NCI-H128 (cell line): ENCODE results near the gene PHB1.
"Not testable (repeated sequence)": the region's sequence is repeated elsewhere in the genome, so short reads cannot be mapped to it uniquely, and the experiment has no call there.

Experiments
- DNase-seq: peaks from one replicate; lab custom pipeline; 2025; ENCODE audit not compliant: unreplicated experiment; lab: John Stamatoyannopoulos, UW

PHB1 gene

DNA sequence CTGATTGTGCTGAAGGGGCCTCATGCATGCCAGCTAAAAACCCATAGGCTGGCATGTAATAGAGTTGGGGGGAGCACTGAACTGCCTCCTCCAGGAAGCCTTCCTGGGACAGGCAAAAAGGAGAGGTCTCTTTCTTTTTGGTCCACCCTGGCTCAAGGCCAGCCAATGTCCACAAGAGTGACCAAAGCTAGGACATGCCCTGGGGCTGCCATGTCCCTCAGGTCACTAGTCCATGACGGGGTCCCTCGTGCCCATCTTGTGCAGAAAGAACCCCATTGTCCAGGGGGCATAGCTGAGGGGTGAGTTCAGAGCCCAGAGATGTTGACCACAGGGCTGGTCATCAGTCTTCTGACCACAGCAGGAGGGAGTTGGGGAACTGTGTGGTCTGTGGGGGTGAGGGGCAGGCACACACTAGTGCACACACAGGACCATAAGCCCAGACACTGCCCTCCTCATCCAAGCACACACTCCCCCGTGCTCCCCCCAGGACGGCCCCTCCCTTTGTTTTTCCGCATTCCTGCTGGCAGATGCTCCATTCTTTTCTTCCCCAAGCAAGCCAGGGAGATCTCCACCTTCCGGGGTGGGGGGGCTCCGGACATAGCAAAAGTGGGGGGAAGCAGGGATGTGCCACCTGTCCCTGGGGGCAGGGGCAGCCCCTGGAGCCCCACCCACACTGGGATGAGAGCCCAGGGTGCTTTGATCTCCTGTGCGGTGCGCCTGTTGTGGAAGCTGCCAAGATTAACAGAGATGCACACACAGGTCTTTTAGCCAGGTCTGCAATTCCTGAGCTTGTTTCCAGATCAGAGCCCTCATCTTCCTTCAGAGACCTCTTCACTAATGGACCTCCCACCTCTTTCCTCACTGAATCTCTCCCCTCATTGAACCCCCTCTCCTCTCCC, 25.2 kb upstream of the PHB1 start:
- DNase-seq: no peak

- DNase-seq: no peak
Measured at GRCh38 chr17:49439305-49439672, 24.6 kb upstream of the PHB1 start.

GRCh38 chr17:49438436-49439278, 24.0 kb upstream of the PHB1 start:
- DNase-seq: no peak

DNA sequence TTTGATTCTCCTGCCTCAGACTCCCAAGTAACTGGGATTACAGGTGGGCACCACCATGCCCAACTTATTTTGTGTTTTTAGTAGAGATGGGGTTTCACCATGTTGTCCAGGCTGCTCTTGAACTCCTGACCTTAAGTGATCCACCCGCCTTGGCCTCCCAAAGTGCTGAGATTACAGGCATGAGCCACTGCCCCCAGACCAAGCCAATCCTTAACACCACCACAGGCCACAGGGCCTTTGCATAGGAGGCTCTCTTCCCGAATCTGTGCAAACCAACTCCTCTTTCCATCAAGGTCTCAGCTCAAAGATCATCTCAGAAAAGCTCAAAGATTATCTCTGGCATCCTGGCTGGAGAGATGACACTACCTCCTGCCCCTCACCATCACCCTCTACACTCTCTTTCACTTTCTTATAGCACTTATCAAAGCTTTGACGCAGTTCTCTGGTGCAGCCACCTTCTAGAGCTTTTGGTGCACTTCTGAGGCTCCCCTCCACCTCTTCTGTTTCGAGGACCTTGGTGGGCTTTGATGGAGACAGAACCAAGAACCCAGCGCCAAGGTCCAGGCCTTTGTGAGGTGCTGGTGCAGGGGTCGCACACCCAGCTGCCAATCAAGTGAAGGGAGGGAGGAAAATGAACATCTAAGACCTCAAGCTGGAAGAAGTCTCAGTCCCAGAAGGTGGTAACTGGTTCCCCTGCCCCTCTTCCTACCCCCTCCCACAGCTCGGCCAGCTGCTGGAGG, 23.2 kb upstream of the PHB1 start:
- DNase-seq: no peak

DNA sequence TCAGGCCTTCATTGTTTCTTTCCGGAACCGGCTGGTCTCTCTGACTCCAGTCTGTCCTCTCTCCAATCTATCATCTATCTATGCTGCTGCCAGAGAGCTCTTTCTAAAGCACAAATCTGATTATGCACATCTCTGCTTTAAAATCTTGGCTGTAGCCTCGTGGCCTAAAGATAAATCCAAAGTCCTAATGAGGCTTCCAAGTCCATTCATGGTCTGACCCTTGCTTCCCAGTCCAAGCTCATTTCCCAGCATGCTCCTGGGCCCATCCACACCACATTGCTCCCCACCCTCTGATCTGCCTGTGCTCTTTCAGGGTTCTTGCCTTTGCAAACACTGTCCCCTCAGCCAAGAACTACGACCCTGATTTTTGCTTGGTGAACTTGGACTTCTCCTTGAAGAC, 21.5 kb upstream of the PHB1 start:
- DNase-seq: no peak

DNA sequence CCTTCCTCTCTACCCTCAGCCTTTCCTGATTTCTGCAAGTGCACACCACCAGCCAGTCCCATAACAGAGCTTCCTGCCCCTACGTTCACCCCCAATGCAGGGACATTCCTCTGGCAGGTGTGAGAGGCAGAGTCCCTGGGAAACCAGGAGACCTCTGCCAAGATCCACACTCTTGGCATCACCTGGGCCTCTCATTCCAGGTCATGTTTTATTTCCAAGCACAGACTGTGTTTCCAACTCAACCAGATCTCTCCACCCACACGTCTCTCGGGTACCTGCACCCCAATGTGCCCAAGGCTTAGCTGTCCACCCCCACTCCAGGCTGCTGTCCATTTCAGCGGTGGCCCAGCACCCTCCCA, 21.0 kb upstream of the PHB1 start:
- no peak for DNase-seq

GRCh38 chr17:49434821-49435670, 20.4 kb upstream of the PHB1 start:
- no peak for DNase-seq

DNA sequence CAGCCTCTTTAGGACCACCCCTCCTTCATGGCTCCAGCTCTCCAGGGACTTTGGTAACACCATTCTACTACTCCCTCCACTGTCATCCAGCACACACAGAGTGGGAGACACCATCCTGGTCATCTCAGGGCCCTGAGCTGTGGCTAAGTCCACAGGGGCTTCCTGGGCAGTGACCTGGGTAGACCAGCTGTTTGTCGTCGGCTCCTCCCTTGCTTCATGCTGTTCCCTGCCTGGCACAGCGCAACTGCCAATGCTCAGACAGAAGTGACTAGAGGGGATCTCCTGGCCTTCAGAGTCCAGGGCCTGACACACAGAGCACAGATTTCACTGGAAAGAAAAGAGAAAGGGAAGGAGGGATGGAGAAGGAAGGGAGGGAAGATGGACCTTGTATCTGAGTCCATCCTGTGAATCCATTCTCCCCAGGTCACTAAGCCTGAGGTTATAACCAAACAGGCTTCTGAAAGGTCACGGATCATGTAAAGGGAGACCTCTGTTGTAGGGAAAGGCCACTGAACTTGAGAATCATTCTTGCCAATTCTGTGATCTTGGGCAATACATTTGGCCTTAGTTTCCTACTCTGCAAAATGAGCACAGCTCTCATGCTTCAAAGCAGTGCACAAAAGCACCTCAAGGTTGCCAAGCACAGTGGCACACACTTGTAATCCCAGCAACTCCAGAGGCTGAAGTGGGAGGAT, 18.5 kb upstream of the PHB1 start:
- DNase-seq: no peak

DNA sequence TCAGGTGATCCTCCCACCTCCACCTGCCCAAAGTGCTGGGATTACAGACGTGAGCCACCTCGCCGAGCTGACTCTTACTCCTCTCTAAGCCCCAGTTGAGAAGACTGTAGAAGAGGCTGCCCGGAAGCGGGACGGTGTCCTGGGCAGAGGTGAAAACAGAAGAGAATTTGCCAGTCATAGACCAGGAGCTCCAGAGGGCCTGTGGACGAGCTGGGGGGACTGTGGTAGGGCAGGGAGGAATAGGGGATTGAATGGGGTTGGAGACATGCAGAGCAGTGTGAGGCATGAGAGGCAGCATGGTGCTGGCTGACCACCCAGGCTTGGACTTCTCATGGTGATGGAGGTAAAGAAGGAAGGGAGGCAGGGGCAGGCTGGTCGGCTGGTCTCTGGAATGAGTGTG, 17.1 kb upstream of the PHB1 start:
- DNase-seq: no peak

DNA sequence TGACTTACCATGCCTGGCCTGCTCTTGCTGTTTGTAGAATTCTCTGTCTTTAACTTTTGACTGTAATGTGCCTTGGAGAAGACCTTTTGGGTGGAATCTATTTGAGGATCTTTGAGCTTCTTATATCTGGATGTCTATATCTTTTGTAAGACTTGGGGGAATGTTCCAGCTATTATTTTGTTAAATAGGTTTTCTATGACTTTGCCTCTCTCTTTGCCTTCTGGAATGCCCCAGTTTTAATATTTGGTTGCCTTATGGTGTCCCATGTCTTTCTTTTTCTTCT, 10.3 kb upstream of the PHB1 start:
- no peak for DNase-seq

- not testable (repeated sequence) for DNase-seq
Measured at GRCh38 chr17:49424276-49425003, 9.8 kb upstream of the PHB1 start.

- no peak for DNase-seq
Measured at GRCh38 chr17:49422714-49423113, 8.0 kb upstream of the PHB1 start.

DNA sequence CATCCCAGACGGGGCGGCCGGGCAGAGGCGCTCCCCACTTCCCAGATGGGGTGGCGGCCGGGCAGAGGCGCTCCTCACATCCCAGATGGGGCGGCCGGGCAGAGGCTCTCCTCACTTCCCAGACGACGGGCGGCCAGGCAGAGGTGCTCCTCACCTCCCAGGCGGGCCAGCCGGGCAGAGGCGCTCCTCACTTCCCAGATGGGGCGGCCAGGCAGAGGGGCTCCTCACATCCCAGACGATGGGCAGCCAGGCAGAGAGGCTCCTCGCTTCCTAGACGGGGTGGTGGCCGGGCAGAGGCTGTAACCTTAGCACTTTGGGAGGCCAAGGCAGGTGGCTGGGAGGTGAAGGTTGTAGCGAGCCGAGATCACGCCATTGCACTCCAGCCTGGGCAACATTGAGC, 5.1 kb upstream of the PHB1 start:
- DNase-seq: not testable (repeated sequence)

DNA sequence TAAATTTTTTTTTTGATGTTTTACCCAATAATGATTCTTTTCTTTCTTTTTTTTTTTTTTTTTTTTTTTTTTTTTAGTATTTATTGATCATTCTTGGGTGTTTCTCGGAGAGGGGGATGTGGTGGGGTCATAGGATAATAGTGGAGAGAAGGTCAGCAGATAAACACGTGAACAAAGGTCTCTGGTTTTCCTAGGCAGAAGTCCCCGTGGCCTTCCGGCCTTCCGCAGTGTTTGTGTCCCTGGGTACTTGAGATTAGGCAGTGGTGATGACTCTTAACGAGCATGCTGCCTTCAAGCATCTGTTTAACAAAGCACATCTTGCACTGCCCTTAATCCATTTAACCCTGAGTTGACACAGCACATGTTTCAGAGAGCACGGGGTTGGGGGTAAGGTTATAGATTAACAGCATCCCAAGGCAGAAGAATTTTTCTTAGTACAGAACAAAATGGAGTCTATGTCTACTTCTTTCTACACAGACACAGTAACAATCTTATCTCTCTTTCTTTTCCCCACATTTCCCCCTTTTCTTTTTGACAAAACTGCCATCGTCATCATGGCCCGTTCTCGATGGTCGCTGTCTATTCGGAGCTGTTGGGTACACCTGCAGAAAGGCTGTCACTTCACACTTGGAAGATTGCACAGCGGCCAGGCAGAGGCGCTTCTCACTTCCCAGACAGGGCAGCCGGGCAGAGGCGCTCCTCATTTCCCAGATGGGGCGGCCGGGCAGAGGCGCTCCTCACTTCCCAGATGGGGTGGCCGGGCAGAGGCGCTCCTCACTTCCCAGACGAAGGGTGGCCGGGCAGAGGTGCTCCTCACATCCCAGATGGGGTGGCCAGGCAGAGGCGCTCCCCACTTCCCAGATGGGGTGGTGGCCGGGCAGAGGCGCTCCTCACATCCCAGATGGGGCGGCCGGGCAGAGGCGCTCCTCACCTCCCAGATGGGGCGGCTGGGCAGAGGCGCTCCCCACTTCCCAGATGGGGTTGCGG, 4.4 kb upstream of the PHB1 start:
- not testable (repeated sequence) for DNase-seq

- no peak for DNase-seq
Measured at GRCh38 chr17:49414271-49414621, 436 bp downstream of the PHB1 start.

DNA sequence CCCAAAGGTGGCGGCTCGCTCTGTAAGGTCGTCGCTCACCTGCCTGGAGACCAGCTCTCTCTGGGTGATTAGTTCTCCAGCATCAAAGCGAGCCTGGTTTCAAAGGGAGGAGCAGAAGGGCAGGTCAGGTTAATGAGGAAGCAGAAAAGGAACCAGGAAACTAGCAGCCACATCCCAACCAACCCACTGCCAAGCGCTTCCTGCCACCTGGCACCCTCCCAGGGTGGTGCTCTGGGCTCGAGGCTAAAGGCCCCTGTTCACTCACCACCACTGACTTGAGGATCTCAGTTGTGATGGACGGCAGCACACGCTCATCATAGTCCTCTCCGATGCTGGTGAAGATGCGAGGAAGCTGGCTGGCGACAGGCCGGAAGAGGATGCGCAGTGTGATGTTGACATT, 5.6 kb downstream of the PHB1 start:
- DNase-seq: no peak

DNA sequence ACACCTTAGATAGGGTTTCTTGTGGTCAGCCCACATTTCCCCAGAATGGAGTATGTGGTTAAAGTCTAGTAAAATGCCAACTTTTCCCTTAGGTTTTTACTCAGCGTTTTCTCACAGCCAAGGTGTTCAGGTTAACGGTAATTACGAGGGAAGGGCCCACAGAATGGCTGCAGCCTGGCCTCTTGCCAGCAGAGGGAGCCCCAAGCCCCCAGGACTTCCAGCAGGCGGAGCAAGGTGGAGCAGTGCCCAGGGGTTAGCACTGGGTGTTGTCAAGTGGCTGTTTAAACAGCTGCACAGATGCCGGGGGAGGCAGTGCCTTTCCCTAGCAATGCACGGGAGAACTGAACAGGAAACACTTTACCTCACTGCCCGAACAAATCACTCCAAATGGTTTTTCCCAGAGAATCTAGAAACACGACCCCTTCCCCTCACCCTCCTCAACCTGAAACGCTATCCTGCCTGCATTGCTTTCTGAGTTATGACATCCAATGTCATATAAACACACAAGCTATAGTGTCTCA, 6.6 kb downstream of the PHB1 start:
- peak; percentile 28 for DNase-seq

- DNase-seq: no peak
Measured at GRCh38 chr17:49407086-49407485, 7.6 kb downstream of the PHB1 start.
